ENCODE data around the gene PAGE1.

DNA sequence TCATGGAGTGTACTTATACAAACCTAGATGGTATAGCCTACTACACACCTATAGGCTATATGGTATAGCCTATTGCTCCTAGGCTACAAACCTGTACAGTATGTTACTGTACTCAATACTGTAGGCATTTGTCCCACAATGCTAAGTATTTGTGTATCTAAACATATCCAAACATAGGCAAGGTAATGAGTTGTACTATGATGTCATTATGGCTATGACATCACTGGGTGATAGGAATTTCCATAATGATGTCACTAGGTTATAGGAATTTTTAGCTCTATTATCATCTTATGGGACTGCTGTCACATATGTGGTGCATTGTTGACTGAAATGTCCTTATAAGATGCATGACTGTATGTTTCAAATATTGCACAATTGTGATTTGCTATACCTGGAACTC, 5.5 kb upstream of the PAGE1 start:
- TF ChIP-seq, protein P1, sequence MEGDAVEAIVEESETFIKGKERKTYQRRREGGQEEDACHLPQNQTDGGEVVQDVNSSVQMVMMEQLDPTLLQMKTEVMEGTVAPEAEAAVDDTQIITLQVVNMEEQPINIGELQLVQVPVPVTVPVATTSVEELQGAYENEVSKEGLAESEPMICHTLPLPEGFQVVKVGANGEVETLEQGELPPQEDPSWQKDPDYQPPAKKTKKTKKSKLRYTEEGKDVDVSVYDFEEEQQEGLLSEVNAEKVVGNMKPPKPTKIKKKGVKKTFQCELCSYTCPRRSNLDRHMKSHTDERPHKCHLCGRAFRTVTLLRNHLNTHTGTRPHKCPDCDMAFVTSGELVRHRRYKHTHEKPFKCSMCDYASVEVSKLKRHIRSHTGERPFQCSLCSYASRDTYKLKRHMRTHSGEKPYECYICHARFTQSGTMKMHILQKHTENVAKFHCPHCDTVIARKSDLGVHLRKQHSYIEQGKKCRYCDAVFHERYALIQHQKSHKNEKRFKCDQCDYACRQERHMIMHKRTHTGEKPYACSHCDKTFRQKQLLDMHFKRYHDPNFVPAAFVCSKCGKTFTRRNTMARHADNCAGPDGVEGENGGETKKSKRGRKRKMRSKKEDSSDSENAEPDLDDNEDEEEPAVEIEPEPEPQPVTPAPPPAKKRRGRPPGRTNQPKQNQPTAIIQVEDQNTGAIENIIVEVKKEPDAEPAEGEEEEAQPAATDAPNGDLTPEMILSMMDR (IDR thresholded peaks at IDR 0.05; ENCODE audit: low read length) = no peak
- TF ChIP-seq EZH2 (optimal IDR thresholded peaks at IDR 0.05; ENCODE audit: low read depth, low read length) (no peak), EZH2phosphoT487 (IDR thresholded peaks at IDR 0.05; ENCODE audit: low read length) (no peak)
